Smooth muscle cell (in vitro differentiated cells): ENCODE data around the gene TF. TPM values are rescaled to one million over a fixed set of nuclear protein-coding genes. Genes with fewer than 3 reads are reported as not detected.

Experiments
- DNase-seq: peaks from one replicate; lab custom pipeline; 2025; ENCODE audit not compliant: unreplicated experiment; lab: John Stamatoyannopoulos, UW
- H2AFZ ChIP-seq: fragments of 200-600 bp; sonication (generic); 2 replicates; pipeline ENCODE4 v1.6.0; 2016; ENCODE audit warnings: antibody characterized with exemption, low read depth, mild to moderate bottlenecking
- H3F3A ChIP-seq: fragments of 200-600 bp; sonication (generic); 2 replicates; pipeline ENCODE4 v1.6.0; 2017; ENCODE audit warnings: antibody characterized with exemption, low read depth
- H3K27ac ChIP-seq: fragments of 200-600 bp; sonication (generic); 2 replicates; pipeline ENCODE4 v1.5.1; 2016; ENCODE audit warnings: low read depth, mild to moderate bottlenecking
- H3K27me3 ChIP-seq: fragments of 200-600 bp; sonication (generic); 2 replicates; pipeline ENCODE4 v1.6.1; 2016; ENCODE audit warnings: low read depth, mild to moderate bottlenecking
- H3K36me3 ChIP-seq: fragments of 200-600 bp; sonication (generic); 2 replicates; pipeline ENCODE4 v1.5.1; 2016; ENCODE audit warnings: low read depth
- H3K4me1 ChIP-seq: fragments of 200-600 bp; sonication (generic); 2 replicates; pipeline ENCODE4 v1.5.1; 2016; ENCODE audit warnings: low read depth
- H3K4me2 ChIP-seq: fragments of 200-600 bp; sonication (generic); 2 replicates; pipeline ENCODE4 v1.6.0; 2016; ENCODE audit warnings: mild to moderate bottlenecking
- H3K4me3 ChIP-seq: fragments of 200-600 bp; sonication (generic); 2 replicates; pipeline ENCODE4 v1.5.1; 2016; ENCODE audit warnings: mild to moderate bottlenecking
- H3K79me2 ChIP-seq: fragments of 200-600 bp; sonication (generic); 2 replicates; pipeline ENCODE4 v1.6.0; 2016; ENCODE audit warnings: low read depth, mild to moderate bottlenecking
- H3K9ac ChIP-seq: fragments of 200-600 bp; sonication (generic); 2 replicates; pipeline ENCODE4 v1.6.0; 2016; ENCODE audit warnings: low read depth
- H3K9me3 ChIP-seq: fragments of 200-600 bp; sonication (generic); replicated peaks from 2 replicates; pipeline ENCODE4 v1.5.1; 2016; ENCODE audit warnings: low read depth
- H4K20me1 ChIP-seq: fragments of 200-600 bp; sonication (generic); 2 replicates; pipeline ENCODE4 v1.6.0; 2016; ENCODE audit warnings: low read depth
- WGBS: methylation state at CpG from one replicate; pipeline ENCODE4 v1.1.7; 2016; ENCODE audit warnings: low lambda C conversion rate; 5-methylcytosine and 5-hydroxymethylcytosine counted together
- polyA plus RNA-seq: library from polyadenylated mRNA; unstranded; fragments of >200 nt; fragmentation: Nextera tagmentation; extraction: Ambion mirVana; gene quantifications from 2 replicates; pipeline ENCODE4 v1.2.1, GENCODE V29; 2016
- total RNA-seq: library from RNA; depleted of rRNA; stranded (reverse); fragments of >200 nt; gene quantifications from 2 replicates; pipeline ENCODE4 v1.2.3, GENCODE V29; 2014
- TF ChIP-seq, protein P1 (sequence below): fragments of 200-600 bp; sonication (generic); IDR thresholded peaks from 2 replicates; pipeline ENCODE4 v1.5.1; 2017; ENCODE audit warnings: borderline replicate concordance, mild to moderate bottlenecking, antibody characterized with exemption; ENCODE audit not compliant: insufficient read depth, poor library complexity, severe bottlenecking

The TF gene
- total and polyA plus RNA-seq, 2 experiments from 2014 or later, result 1.0 to 1.6 TPM

DNA sequence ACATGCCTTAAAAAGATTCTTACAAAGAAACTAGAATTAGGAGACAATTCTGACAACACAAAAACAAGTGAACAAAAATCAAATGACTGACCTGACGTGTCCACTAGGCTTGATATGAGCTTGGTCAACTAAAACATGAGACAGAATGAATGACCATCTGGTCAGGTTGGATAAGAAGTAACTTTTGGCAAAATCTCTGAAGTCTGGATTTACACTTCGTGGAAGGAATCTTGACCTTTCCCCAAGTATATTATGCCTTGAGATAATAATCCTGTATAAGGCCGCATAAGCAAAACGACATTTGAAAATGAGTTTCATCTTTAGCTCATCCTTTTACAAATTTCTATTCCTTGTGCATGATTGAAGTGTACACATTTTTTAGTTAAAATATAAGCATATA is 1.1 kb upstream of the TF start:
- no peaks in the 10 kb centered on the region for H3K79me2 ChIP-seq
- 92% methylated on average over 4 of the region's 4 CpGs for WGBS
- no peaks in the 10 kb centered on the region for H3F3A ChIP-seq
- H3K27ac ChIP-seq, result no peak overlapping the region
- H3K4me3 ChIP-seq, result no peak overlapping the region
- no peaks in the 10 kb centered on the region for H4K20me1 ChIP-seq
- H3K27me3 ChIP-seq, result no peaks in the 10 kb centered on the region
- H3K4me1 ChIP-seq, result no peaks in the 10 kb centered on the region
- no peaks in the 10 kb centered on the region for H3K9me3 ChIP-seq
- no peak overlapping the region for H3K9ac ChIP-seq
- TF ChIP-seq, protein P1, sequence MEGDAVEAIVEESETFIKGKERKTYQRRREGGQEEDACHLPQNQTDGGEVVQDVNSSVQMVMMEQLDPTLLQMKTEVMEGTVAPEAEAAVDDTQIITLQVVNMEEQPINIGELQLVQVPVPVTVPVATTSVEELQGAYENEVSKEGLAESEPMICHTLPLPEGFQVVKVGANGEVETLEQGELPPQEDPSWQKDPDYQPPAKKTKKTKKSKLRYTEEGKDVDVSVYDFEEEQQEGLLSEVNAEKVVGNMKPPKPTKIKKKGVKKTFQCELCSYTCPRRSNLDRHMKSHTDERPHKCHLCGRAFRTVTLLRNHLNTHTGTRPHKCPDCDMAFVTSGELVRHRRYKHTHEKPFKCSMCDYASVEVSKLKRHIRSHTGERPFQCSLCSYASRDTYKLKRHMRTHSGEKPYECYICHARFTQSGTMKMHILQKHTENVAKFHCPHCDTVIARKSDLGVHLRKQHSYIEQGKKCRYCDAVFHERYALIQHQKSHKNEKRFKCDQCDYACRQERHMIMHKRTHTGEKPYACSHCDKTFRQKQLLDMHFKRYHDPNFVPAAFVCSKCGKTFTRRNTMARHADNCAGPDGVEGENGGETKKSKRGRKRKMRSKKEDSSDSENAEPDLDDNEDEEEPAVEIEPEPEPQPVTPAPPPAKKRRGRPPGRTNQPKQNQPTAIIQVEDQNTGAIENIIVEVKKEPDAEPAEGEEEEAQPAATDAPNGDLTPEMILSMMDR, result no peak
- H2AFZ ChIP-seq, result no peak overlapping the region
- DNase-seq, result no peak
- H3K4me2 ChIP-seq, result no peak overlapping the region
- H3K36me3 ChIP-seq, result no peaks in the 10 kb centered on the region

DNA sequence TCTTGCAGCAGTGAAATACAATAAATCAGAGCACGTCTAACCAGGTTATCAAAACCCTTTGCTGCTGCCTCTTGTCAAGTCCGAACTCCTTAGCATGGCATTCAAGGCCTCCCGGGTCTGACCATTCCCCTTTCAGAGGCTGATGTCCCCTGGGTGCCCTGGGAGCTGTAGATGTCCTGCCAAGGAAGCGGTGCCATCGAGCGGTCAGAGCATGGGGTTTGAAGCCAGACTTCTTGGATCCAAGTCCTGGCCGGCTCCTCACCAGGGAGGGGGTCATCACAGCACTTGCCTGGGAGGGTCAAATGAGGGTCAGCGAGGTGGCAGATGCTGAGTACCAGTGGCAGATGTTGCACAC is 496 bp downstream of the TF start:
- H3K36me3 ChIP-seq, result no peaks in the 10 kb centered on the region
- DNase-seq, result no peak
- no peaks in the 10 kb centered on the region for H4K20me1 ChIP-seq
- 92% methylated on average over 8 of the region's 8 CpGs for WGBS
- H3K4me2 ChIP-seq, result no peak overlapping the region
- H3K9ac ChIP-seq, result no peak overlapping the region
- no peaks in the 10 kb centered on the region for H3F3A ChIP-seq
- H3K79me2 ChIP-seq, result no peaks in the 10 kb centered on the region
- H3K27me3 ChIP-seq, result no peaks in the 10 kb centered on the region
- no peaks in the 10 kb centered on the region for H3K4me1 ChIP-seq
- TF ChIP-seq, protein P1, result no peak
- no peak overlapping the region for H3K27ac ChIP-seq
- H3K9me3 ChIP-seq, result no peaks in the 10 kb centered on the region
- no peak overlapping the region for H3K4me3 ChIP-seq
- H2AFZ ChIP-seq, result no peak overlapping the region

DNA sequence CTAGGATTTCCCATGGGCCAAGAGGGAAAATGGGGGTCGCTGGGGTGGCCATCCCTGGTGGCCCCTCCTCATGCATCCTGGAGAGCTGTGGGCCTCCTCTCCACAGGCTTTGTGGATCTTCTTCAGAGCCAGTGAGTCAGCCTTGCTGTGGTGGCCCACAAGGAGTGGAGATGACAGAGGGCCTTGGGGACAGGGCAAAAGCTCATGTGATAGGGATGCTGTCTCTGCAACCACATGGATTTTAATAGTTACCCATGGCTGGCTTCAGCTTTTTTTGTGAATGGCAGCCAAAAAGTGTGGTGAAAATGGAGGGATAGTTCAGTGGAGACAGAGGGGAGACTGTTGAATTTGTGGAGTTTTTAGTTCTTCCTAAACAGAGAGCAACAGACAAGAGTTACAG is 1.2 kb downstream of the TF start:
- no peak overlapping the region for H3K9ac ChIP-seq
- 92% methylated on average over 1 of the region's 1 CpG for WGBS
- H3K36me3 ChIP-seq, result no peaks in the 10 kb centered on the region
- no peaks in the 10 kb centered on the region for H3K27me3 ChIP-seq
- H4K20me1 ChIP-seq, result no peaks in the 10 kb centered on the region
- H3K4me2 ChIP-seq, result no peak overlapping the region
- H3K9me3 ChIP-seq, result no peaks in the 10 kb centered on the region
- H3K4me1 ChIP-seq, result no peaks in the 10 kb centered on the region
- H3F3A ChIP-seq, result no peaks in the 10 kb centered on the region
- TF ChIP-seq, protein P1, result no peak
- H3K4me3 ChIP-seq, result no peak overlapping the region
- H3K27ac ChIP-seq, result no peak overlapping the region
- H2AFZ ChIP-seq, result no peak overlapping the region
- no peaks in the 10 kb centered on the region for H3K79me2 ChIP-seq
- DNase-seq, result no peak

DNA sequence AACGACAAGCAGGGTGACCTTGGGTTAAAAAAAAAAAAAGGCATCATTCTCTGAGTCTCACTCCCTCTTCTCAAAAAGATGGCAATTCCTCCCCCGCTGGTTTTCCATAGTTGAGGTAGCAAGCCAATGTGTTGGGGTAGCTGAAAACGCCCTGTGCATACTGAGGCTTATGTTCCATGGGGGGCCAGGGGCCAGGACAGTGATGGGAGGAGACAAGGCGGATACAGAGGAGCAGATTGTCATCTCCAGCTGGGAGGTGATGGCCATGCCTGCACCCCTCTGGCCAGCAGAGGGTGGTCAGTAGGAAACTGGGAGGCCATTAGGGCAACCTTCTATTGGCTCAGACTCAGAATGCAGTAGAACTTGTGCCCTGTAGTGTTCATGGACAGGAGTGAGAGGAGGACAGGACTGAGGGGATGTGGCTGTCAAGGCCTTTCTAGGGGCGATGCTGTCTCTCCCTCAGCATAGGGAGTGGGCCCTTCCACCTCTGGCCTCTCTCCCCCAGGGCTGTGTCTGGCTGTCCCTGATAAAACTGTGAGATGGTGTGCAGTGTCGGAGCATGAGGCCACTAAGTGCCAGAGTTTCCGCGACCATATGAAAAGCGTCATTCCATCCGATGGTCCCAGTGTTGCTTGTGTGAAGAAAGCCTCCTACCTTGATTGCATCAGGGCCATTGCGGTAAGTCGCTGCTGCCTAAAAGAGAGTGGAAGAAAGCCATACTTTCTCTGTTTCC is 1.9 kb downstream of the TF start:
- no peak overlapping the region for H3K9ac ChIP-seq
- no peaks in the 10 kb centered on the region for H3K9me3 ChIP-seq
- no peak overlapping the region for H3K27ac ChIP-seq
- H3K4me2 ChIP-seq, result no peak overlapping the region
- H3K36me3 ChIP-seq, result no peaks in the 10 kb centered on the region
- H3K27me3 ChIP-seq, result no peaks in the 10 kb centered on the region
- DNase-seq, result no peak
- H2AFZ ChIP-seq, result no peak overlapping the region
- no peaks in the 10 kb centered on the region for H3F3A ChIP-seq
- H4K20me1 ChIP-seq, result no peaks in the 10 kb centered on the region
- H3K79me2 ChIP-seq, result no peaks in the 10 kb centered on the region
- TF ChIP-seq, protein P1, result no peak
- no peaks in the 10 kb centered on the region for H3K4me1 ChIP-seq
- 95% methylated on average over 12 of the region's 12 CpGs for WGBS
- H3K4me3 ChIP-seq, result no peak overlapping the region
